ENCODE measurements around the gene TRAP1. TPM values are rescaled to one million over a fixed set of nuclear protein-coding genes. Genes with fewer than 3 reads are reported as not detected.

TRAP1 gene
- total RNA-seq, 1 experiment from 2014 or later: 137 TPM

- CTCF ChIA-PET: no interaction called here
- BruUV-seq (replicated peaks): no TSS peak
- peaks cover 14% of the 10 kb centered on the region for H3K36me3 ChIP-seq (ENCODE audit: control insufficient read depth, insufficient read depth, low read length)
- H3K27me3 ChIP-seq (ENCODE audit: control insufficient read depth, insufficient read depth, low read length): no peaks in the 10 kb centered on the region
- H3K4me3 ChIP-seq (ENCODE audit: low read depth in 2 of 2, low read length in 2 of 2): no peak overlapping the region
- POLR2A ChIA-PET: no interaction called here
- intact Hi-C loops (cut with micrococcal nuclease; ENCODE audit: unreplicated experiment) (no loop called here), in situ Hi-C loops (cut with HindIII; ENCODE audit: low pct_unique_long_range_greater_than_20kb, low sequenced_read_pairs) (no loop called here)
- no peaks in the 10 kb centered on the region for H3K4me1 ChIP-seq (ENCODE audit: control insufficient read depth, insufficient read depth, low read length)
- TF ChIP-seq TCF7L2 (IDR thresholded peaks at IDR 0.05; ENCODE audit: low read depth, low read length) (no peak), CTCF (IDR thresholded peaks at IDR 0.05) (no peak), SIN3A (IDR thresholded peaks at IDR 0.05; ENCODE audit: borderline replicate concordance, insufficient read depth, low read depth, low read length) (no peak), REST (IDR thresholded peaks at IDR 0.05; ENCODE audit: insufficient read depth in 1 of 2, low read depth in 2 of 2, low read length in 1 of 2) (no peak), POLR2AphosphoS5 (IDR thresholded peaks at IDR 0.05; ENCODE audit: low read depth, low read length) (no peak)
- DNase-seq (ENCODE audit: low read depth, low spot score): no peak
- no peaks in the 10 kb centered on the region for H3K9me3 ChIP-seq (ENCODE audit: control insufficient read depth, insufficient read depth, low read depth, low read length)
- ATAC-seq: no peak
- H3K27ac ChIP-seq (ENCODE audit: low read length): no peak overlapping the region
Observed at GRCh38 chr16:3761375-3762106, 44.2 kb upstream of the TRAP1 start.

GRCh38 chr16:3760518-3760917 is 43.2 kb upstream of the TRAP1 start:
- Histone ChIP-seq H3K36me3 (ENCODE audit: control insufficient read depth, insufficient read depth, low read length) (peaks cover 16% of the 10 kb centered on the region), H3K27me3 (ENCODE audit: control insufficient read depth, insufficient read depth, low read length) (no peaks in the 10 kb centered on the region), H3K4me1 (ENCODE audit: control insufficient read depth, insufficient read depth, low read length) (no peaks in the 10 kb centered on the region), H3K9me3 (ENCODE audit: control insufficient read depth, insufficient read depth, low read depth, low read length) (no peaks in the 10 kb centered on the region), H3K27ac (ENCODE audit: low read length) (no peak overlapping the region), H3K4me3 (ENCODE audit: low read depth in 2 of 2, low read length in 2 of 2) (no peak overlapping the region)
- TF ChIP-seq POLR2AphosphoS5 (IDR thresholded peaks at IDR 0.05; ENCODE audit: low read depth, low read length): no peak
- TF ChIP-seq REST (IDR thresholded peaks at IDR 0.05; ENCODE audit: insufficient read depth in 1 of 2, low read depth in 2 of 2, low read length in 1 of 2): no peak
- BruUV-seq (replicated peaks): no TSS peak
- no peak for DNase-seq (ENCODE audit: low read depth, low spot score)
- ChIA-PET POLR2A (no interaction called here), CTCF (no interaction called here)
- in situ Hi-C loops (cut with HindIII; ENCODE audit: low pct_unique_long_range_greater_than_20kb, low sequenced_read_pairs): no loop called here
- ATAC-seq: no peak
- intact Hi-C loops (cut with micrococcal nuclease; ENCODE audit: unreplicated experiment): no loop called here

Data from Panc1 (cell line).